Trophoblast cell (in vitro differentiated cells and primary cell): Measurements from ENCODE around the gene UTP25.

Experiments used
- DNase-seq, 2 donors: peaks; one replicate each; pipeline ENCODE4 v3.0.0-alpha.2; 2016
- H2AFZ ChIP-seq: 2 replicates; pipeline ENCODE4 v1.6.1; 2013; ENCODE audit warnings: low read length, moderate library complexity, mild to moderate bottlenecking; ENCODE audit not compliant: insufficient read depth, poor library complexity
- H2AK5ac ChIP-seq: 2 replicates; pipeline ENCODE4 v1.6.1; 2013; ENCODE audit warnings: mild to moderate bottlenecking, low read length
- H2BK120ac ChIP-seq: 2 replicates; pipeline ENCODE4 v1.6.1; 2013; ENCODE audit warnings: low read length, mild to moderate bottlenecking, moderate library complexity; ENCODE audit not compliant: insufficient read depth, poor library complexity
- H2BK12ac ChIP-seq: 2 replicates; pipeline ENCODE4 v1.6.1; 2013; ENCODE audit warnings: mild to moderate bottlenecking, low read length, moderate library complexity
- H2BK5ac ChIP-seq: 2 replicates; pipeline ENCODE4 v1.6.1; 2013; ENCODE audit warnings: low read length, low read depth, moderate library complexity, mild to moderate bottlenecking; ENCODE audit not compliant: poor library complexity
- H3K14ac ChIP-seq: 2 replicates; pipeline ENCODE4 v1.6.1; 2013; ENCODE audit warnings: mild to moderate bottlenecking, low read length
- H3K18ac ChIP-seq: 2 replicates; pipeline ENCODE4 v1.6.1; 2013; ENCODE audit warnings: mild to moderate bottlenecking, low read length
- H3K23ac ChIP-seq: 2 replicates; pipeline ENCODE4 v1.6.1; 2013; ENCODE audit warnings: low read length
- H3K27ac ChIP-seq: 2 replicates; pipeline ENCODE4 v1.5.1; 2013; ENCODE audit warnings: low read depth, mild to moderate bottlenecking, inconsistent platforms, low read length, moderate library complexity
- H3K27me3 ChIP-seq: 2 replicates; pipeline ENCODE4 v1.6.1; 2013; ENCODE audit warnings: inconsistent platforms, mild to moderate bottlenecking, low read length, moderate library complexity; ENCODE audit not compliant: insufficient read depth
- H3K36me3 ChIP-seq, 2 experiments: 1 replicate in 1 of 2; 2 replicates in 1 of 2; pipeline ENCODE4 v1.6.1; 2013; ENCODE audit warnings: low read length in 2 of 2, mild to moderate bottlenecking in 2 of 2, moderate library complexity in 1 of 2; ENCODE audit not compliant: insufficient read depth in 2 of 2, control insufficient read depth in 1 of 2
- H3K4ac ChIP-seq: 2 replicates; pipeline ENCODE4 v1.6.1; 2013; ENCODE audit warnings: low read depth, mild to moderate bottlenecking, low read length, moderate library complexity
- H3K4me1 ChIP-seq, 2 experiments: 1 replicate in 1 of 2; 2 replicates in 1 of 2; pipeline ENCODE4 v1.6.1; 2013; ENCODE audit warnings: low read length in 2 of 2, mild to moderate bottlenecking in 2 of 2, moderate library complexity in 1 of 2; ENCODE audit not compliant: insufficient read depth in 2 of 2, control insufficient read depth in 1 of 2
- H3K4me2 ChIP-seq: 2 replicates; pipeline ENCODE4 v1.6.1; 2013; ENCODE audit warnings: inconsistent platforms, mild to moderate bottlenecking, low read length, moderate library complexity
- H3K4me3 ChIP-seq: 2 replicates; pipeline ENCODE4 v1.5.1; 2013; ENCODE audit warnings: mild to moderate bottlenecking, low read depth, low read length, inconsistent platforms
- H3K79me1 ChIP-seq: one replicate; pipeline ENCODE4 v1.6.1; 2013; ENCODE audit warnings: low read length
- H3K79me2 ChIP-seq: 2 replicates; pipeline ENCODE4 v1.6.1; 2013; ENCODE audit warnings: low read length, mild to moderate bottlenecking; ENCODE audit not compliant: control insufficient read depth, insufficient read depth, poor library complexity
- H3K9ac ChIP-seq: 2 replicates; pipeline ENCODE4 v1.6.1; 2013; ENCODE audit warnings: mild to moderate bottlenecking, low read length
- H3K9me3 ChIP-seq: 2 replicates; pipeline ENCODE4 v1.6.1; 2013; ENCODE audit warnings: low read depth, mild to moderate bottlenecking, control low read depth, inconsistent platforms, low read length; ENCODE audit not compliant: insufficient read depth
- H4K12ac ChIP-seq: 2 replicates; pipeline ENCODE4 v1.6.1; 2013; ENCODE audit warnings: low read depth, mild to moderate bottlenecking, low read length, moderate library complexity
- H4K8ac ChIP-seq: 2 replicates; pipeline ENCODE4 v1.6.1; 2013; ENCODE audit warnings: low read depth, mild to moderate bottlenecking, low read length, moderate library complexity
- H4K91ac ChIP-seq: one replicate; pipeline ENCODE4 v1.6.1; 2013; ENCODE audit warnings: low read depth, mild to moderate bottlenecking, low read length, moderate library complexity
- WGBS: extraction: QIAGEN DNeasy Blood & Tissue Kit; methylation state at CpG from one replicate; pipeline ENCODE4 v1.1.7; 2013; ENCODE audit warnings: missing lambda C conversion rate; ENCODE audit not compliant: insufficient read length, insufficient coverage; ENCODE audit errors: extremely low coverage; 5-methylcytosine and 5-hydroxymethylcytosine counted together

UTP25 gene

DNA sequence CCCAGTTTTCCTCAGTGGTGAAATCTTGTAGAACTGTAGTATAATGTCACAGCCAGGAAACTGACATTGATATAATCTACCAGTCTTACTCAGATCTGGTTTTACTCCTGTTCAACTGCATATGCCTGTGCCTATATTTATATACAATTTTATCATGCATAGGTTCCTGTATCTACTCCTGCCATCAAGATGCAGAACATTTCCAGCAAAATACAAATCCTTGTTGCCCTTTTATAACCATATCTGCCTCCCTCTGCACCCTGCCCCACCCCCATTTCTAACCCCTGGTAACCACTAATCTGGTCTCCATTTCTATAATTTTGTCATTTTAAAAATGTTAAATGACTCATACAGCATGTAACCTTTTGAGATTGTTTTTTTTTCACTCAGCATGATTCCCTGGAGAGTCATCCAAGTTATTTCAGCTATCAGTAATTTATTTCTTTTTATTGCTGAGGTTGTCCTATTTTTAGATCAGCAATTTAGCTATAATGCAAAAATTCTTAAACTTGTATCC lies 8.1 kb downstream of the UTP25 start:
- Histone ChIP-seq H3K27me3 (no peaks in the 10 kb centered on the region), H3K4me3 (no peak overlapping the region), H2AK5ac (no peak overlapping the region), H3K9ac (no peak overlapping the region), H2BK120ac (no peak overlapping the region), H3K4ac (no peak overlapping the region), H3K18ac (no peak overlapping the region), H3K36me3 (peaks cover 13 to 34% of the 10 kb centered on the region in 2 experiments), H3K79me1 (no peaks in the 10 kb centered on the region), H2BK12ac (no peak overlapping the region), H3K9me3 (no peaks in the 10 kb centered on the region), H3K4me2 (no peak overlapping the region), H4K91ac (no peak overlapping the region), H2BK5ac (no peak overlapping the region), H4K8ac (no peak overlapping the region), H4K12ac (no peak overlapping the region), H2AFZ (no peak overlapping the region), H3K23ac (no peak overlapping the region), H3K79me2 (no peaks in the 10 kb centered on the region), H3K4me1 (peaks cover 0 to 10% of the 10 kb centered on the region in 2 experiments), H3K14ac (no peak overlapping the region), H3K27ac (no peak overlapping the region)
- no peak for DNase-seq

DNA sequence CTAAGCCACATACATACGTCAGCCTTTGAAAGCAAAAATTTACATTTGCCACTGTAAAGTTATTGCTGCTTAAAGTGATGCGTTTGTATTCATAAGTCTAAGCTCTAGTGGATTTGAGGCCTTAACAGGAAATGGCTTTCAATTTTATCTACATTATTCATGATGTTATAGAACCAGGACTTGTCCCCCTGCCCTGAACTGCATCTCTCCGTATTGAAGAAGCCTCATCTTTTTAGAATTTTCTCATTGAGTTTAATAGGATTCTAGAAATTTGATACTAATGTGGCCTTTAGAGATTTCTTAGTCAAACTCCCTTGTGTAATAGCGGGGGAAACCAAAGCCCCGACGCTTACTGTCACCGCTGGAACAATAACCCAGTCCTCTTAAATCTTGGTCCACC lies 9.9 kb downstream of the UTP25 start:
- Histone ChIP-seq H2AK5ac (no peak overlapping the region), H3K79me1 (no peaks in the 10 kb centered on the region), H3K27me3 (no peaks in the 10 kb centered on the region), H3K23ac (no peak overlapping the region), H3K36me3 (peaks cover 15 to 40% of the 10 kb centered on the region in 2 experiments), H3K27ac (no peak overlapping the region), H3K4me1 (peaks cover 0 to 10% of the 10 kb centered on the region in 2 experiments), H3K4me2 (no peak overlapping the region), H4K12ac (no peak overlapping the region), H3K18ac (no peak overlapping the region), H2AFZ (no peak overlapping the region), H3K79me2 (no peaks in the 10 kb centered on the region), H3K4me3 (no peak overlapping the region), H2BK12ac (no peak overlapping the region), H4K8ac (no peak overlapping the region), H3K4ac (no peak overlapping the region), H2BK120ac (no peak overlapping the region), H2BK5ac (no peak overlapping the region), H3K9ac (no peak overlapping the region), H4K91ac (no peak overlapping the region), H3K9me3 (no peaks in the 10 kb centered on the region), H3K14ac (no peak overlapping the region)
- DNase-seq = no peak
- no CpG with 5 or more reads among the region's 7 CpGs for WGBS

DNA sequence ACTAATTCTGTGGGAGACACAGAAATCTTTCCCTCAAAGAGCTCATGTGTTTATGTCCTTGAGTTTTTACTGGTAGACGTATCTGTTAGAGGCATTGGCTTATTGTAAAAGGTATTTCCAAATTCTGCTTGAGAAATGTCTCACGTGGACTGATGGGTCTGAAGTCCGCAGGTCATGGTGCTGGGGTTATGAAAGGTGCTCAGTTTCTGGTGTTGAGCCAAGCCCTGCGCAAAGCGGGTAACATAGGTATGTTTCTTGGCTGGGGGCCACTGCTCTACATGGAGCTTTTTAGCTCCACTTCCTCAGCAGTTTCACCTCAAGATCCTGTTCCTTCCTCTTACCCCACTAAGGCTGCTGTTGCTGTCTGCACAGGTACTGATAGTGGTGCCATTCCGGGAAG lies 10.8 kb downstream of the UTP25 start:
- no peaks in the 10 kb centered on the region for H3K27me3 ChIP-seq
- H3K79me2 ChIP-seq = no peaks in the 10 kb centered on the region
- no peak overlapping the region for H3K9ac ChIP-seq
- no peak overlapping the region for H2BK5ac ChIP-seq
- no peak for DNase-seq
- peaks cover 16 to 40% of the 10 kb centered on the region in 2 experiments for H3K36me3 ChIP-seq
- no peak overlapping the region for H4K91ac ChIP-seq
- H3K4me1 ChIP-seq = peaks cover 0 to 10% of the 10 kb centered on the region in 2 experiments
- H2BK12ac ChIP-seq = no peak overlapping the region
- H3K4ac ChIP-seq = no peak overlapping the region
- no peak overlapping the region for H4K8ac ChIP-seq
- H2AFZ ChIP-seq = no peak overlapping the region
- H3K18ac ChIP-seq = no peak overlapping the region
- no peak overlapping the region for H2AK5ac ChIP-seq
- H3K4me2 ChIP-seq = no peak overlapping the region
- no peaks in the 10 kb centered on the region for H3K9me3 ChIP-seq
- no peaks in the 10 kb centered on the region for H3K79me1 ChIP-seq
- no peak overlapping the region for H4K12ac ChIP-seq
- H3K4me3 ChIP-seq = no peak overlapping the region
- H3K14ac ChIP-seq = no peak overlapping the region
- no peak overlapping the region for H2BK120ac ChIP-seq
- H3K23ac ChIP-seq = no peak overlapping the region
- WGBS = no CpG with 5 or more reads among the region's 6 CpGs
- H3K27ac ChIP-seq = no peak overlapping the region

DNA sequence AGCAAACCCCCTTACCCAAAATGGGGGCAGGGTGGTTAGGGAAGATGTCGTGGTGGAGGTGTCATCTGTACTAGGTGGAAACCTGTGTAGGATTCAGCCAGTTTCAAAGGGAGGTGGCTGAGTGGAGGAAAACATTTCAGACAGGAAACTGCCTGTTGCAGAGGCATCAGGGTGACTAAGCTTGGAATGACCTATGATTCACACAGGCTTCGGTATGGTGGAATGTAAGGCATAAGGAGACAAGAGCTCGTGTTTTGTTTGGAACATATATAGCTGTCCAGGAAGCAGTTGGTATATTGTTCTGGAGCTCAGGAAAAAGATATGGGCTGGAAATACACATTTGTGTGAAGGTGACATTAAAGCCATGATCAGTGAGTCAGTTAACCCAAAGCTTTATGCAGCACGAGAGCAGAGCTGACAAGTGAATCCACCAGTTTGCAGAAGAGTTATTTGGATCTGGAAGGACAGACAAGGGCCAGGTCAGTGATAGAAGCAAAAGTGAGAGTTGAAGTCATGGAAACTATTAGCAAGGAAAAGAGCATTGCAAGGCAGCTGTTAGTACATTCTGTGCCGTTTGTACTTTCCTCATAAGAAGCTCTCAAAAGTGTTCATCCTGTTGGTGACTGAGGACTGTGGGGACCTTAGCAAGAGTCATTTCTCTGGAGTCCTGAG lies 12.2 kb downstream of the UTP25 start:
- Histone ChIP-seq H3K4me2 (peak overlapping the region; percentile 36), H3K14ac (no peak overlapping the region), H3K79me2 (no peaks in the 10 kb centered on the region), H3K9me3 (no peaks in the 10 kb centered on the region), H2AK5ac (no peak overlapping the region), H3K23ac (no peak overlapping the region), H3K4me3 (no peak overlapping the region), H3K9ac (no peak overlapping the region), H2BK12ac (peak overlapping the region; percentile 55), H4K91ac (peak overlapping the region; percentile 39), H3K79me1 (no peaks in the 10 kb centered on the region), H3K18ac (no peak overlapping the region), H3K27ac (peak overlapping the region; percentile 89), H4K12ac (no peak overlapping the region), H2AFZ (peak overlapping the region; percentile 35), H3K4ac (no peak overlapping the region), H3K27me3 (no peaks in the 10 kb centered on the region), H2BK5ac (peak overlapping the region; percentile 70), H3K36me3 (peaks cover 16 to 42% of the 10 kb centered on the region in 2 experiments), H2BK120ac (peak overlapping the region; percentile 8), H4K8ac (no peak overlapping the region), H3K4me1 (peaks cover 2 to 10% of the 10 kb centered on the region in 2 experiments)
- no CpG with 5 or more reads among the region's 5 CpGs for WGBS
- peak; percentile 57 to 76 for DNase-seq
